DND-41 (cell line): Measurements from ENCODE around the gene RBMS3.

Experiments
- ATAC-seq: fragments of 200-7000 bp; cut with Tn5 transposase; 3 replicates; pipeline ENCODE4 v1.9.1; 2021; ENCODE audit warnings: low read depth; ENCODE audit not compliant: insufficient read depth
- DNase-seq: peaks from one replicate; pipeline ENCODE4 v3.0.0-alpha.2; 2020
- H2AFZ ChIP-seq: 2 replicates; pipeline ENCODE4 v1.6.0; 2012; ENCODE audit warnings: low read depth, low read length
- H3K27ac ChIP-seq: 2 replicates; pipeline ENCODE4 v1.5.1; 2012; ENCODE audit warnings: low read length, inconsistent platforms
- H3K27me3 ChIP-seq: fragments of 200-600 bp; sonication (generic); 2 replicates; pipeline ENCODE4 v1.6.0; 2012; ENCODE audit warnings: low read length, mild to moderate bottlenecking, inconsistent platforms; ENCODE audit not compliant: insufficient read depth, poor library complexity
- H3K36me3 ChIP-seq: 2 replicates; pipeline ENCODE4 v1.5.1; 2012; ENCODE audit warnings: low read length, inconsistent platforms; ENCODE audit not compliant: insufficient read depth
- H3K4me1 ChIP-seq: 2 replicates; pipeline ENCODE4 v1.5.1; 2012; ENCODE audit warnings: mild to moderate bottlenecking, low read length; ENCODE audit not compliant: insufficient read depth
- H3K4me2 ChIP-seq: 2 replicates; pipeline ENCODE4 v1.6.0; 2012; ENCODE audit warnings: mild to moderate bottlenecking, moderate library complexity, low read length, inconsistent platforms; ENCODE audit not compliant: insufficient read depth
- H3K4me3 ChIP-seq, 2 experiments: fragments of 200-600 bp in 1 of 2; shearing (Covaris generic) in 1 of 2; 2 replicates each; pipeline ENCODE4 v1.5.1; 2012 to 2016; ENCODE audit warnings: inconsistent platforms in 2 of 2, low read length in 2 of 2, mild to moderate bottlenecking in 2 of 2, low read depth in 1 of 2, moderate library complexity in 1 of 2
- H3K79me2 ChIP-seq: 2 replicates; pipeline ENCODE4 v1.6.0; 2012; ENCODE audit warnings: low read length, inconsistent platforms; ENCODE audit not compliant: insufficient read depth
- H3K9ac ChIP-seq: 2 replicates; pipeline ENCODE4 v1.6.0; 2012; ENCODE audit warnings: low read depth, mild to moderate bottlenecking, inconsistent platforms, low read length, moderate library complexity
- H3K9me3 ChIP-seq: 2 replicates; pipeline ENCODE4 v1.5.1; 2012; ENCODE audit warnings: low read length, moderate library complexity, mild to moderate bottlenecking, inconsistent platforms; ENCODE audit not compliant: insufficient read depth, severe bottlenecking
- H4K20me1 ChIP-seq: 2 replicates; pipeline ENCODE4 v1.6.0; 2012; ENCODE audit warnings: low read length; ENCODE audit not compliant: insufficient read depth
- CTCF ChIP-seq: IDR thresholded peaks from 2 replicates; pipeline ENCODE4 v1.5.1; 2012; ENCODE audit warnings: borderline replicate concordance, low read length, moderate library complexity, mild to moderate bottlenecking; ENCODE audit not compliant: poor library complexity, severe bottlenecking; ENCODE audit errors: extremely low read depth
- EZH2 ChIP-seq: IDR thresholded peaks from 3 replicates; pipeline ENCODE4 v1.6.1; 2012; ENCODE audit warnings: borderline replicate concordance, low read depth, mild to moderate bottlenecking, moderate library complexity, low read length, inconsistent platforms; ENCODE audit not compliant: severe bottlenecking

RBMS3 gene

GRCh38 chr3:29694783-29695182 is 413.9 kb downstream of the RBMS3 start:
- DNase-seq, result no peak
- H3K79me2 ChIP-seq, result no peaks in the 10 kb centered on the region
- H3K9me3 ChIP-seq, result no peaks in the 10 kb centered on the region
- H2AFZ ChIP-seq, result no peak overlapping the region
- H3K9ac ChIP-seq, result no peak overlapping the region
- no peak overlapping the region for H3K4me3 ChIP-seq
- no peak overlapping the region for H3K4me2 ChIP-seq
- no peaks in the 10 kb centered on the region for H3K27me3 ChIP-seq
- no peak for ATAC-seq
- H3K27ac ChIP-seq, result no peak overlapping the region
- no peaks in the 10 kb centered on the region for H3K4me1 ChIP-seq
- H3K36me3 ChIP-seq, result no peaks in the 10 kb centered on the region
- no peaks in the 10 kb centered on the region for H4K20me1 ChIP-seq
- TF ChIP-seq CTCF, result no peak
- no peak for TF ChIP-seq EZH2

- Histone ChIP-seq H3K9ac (no peak overlapping the region), H3K4me1 (no peaks in the 10 kb centered on the region), H3K27ac (no peak overlapping the region), H2AFZ (no peak overlapping the region), H3K79me2 (no peaks in the 10 kb centered on the region), H3K9me3 (no peaks in the 10 kb centered on the region), H3K36me3 (no peaks in the 10 kb centered on the region), H3K4me2 (no peak overlapping the region), H3K4me3 (no peak overlapping the region), H4K20me1 (no peaks in the 10 kb centered on the region), H3K27me3 (no peaks in the 10 kb centered on the region)
- DNase-seq (no peak), ATAC-seq (no peak)
- TF ChIP-seq EZH2, result no peak
- no peak for TF ChIP-seq CTCF
These were observed 414.3 kb downstream of the RBMS3 start for GRCh38 chr3:29695201-29695600.

GRCh38 chr3:29695643-29696198 is 414.9 kb downstream of the RBMS3 start:
- no peak for ATAC-seq
- TF ChIP-seq EZH2, result no peak
- TF ChIP-seq CTCF, result no peak
- H3K4me2 ChIP-seq, result no peak overlapping the region
- no peaks in the 10 kb centered on the region for H3K27me3 ChIP-seq
- no peak overlapping the region for H3K4me3 ChIP-seq
- H3K36me3 ChIP-seq, result no peaks in the 10 kb centered on the region
- H4K20me1 ChIP-seq, result no peaks in the 10 kb centered on the region
- H3K79me2 ChIP-seq, result no peaks in the 10 kb centered on the region
- no peaks in the 10 kb centered on the region for H3K9me3 ChIP-seq
- H3K27ac ChIP-seq, result no peak overlapping the region
- no peak overlapping the region for H3K9ac ChIP-seq
- no peaks in the 10 kb centered on the region for H3K4me1 ChIP-seq
- DNase-seq, result no peak
- H2AFZ ChIP-seq, result no peak overlapping the region

GRCh38 chr3:29696311-29696710 is 415.4 kb downstream of the RBMS3 start:
- Histone ChIP-seq H3K79me2 (no peaks in the 10 kb centered on the region), H3K27me3 (no peaks in the 10 kb centered on the region), H3K9me3 (no peaks in the 10 kb centered on the region), H2AFZ (no peak overlapping the region), H3K4me2 (no peak overlapping the region), H4K20me1 (no peaks in the 10 kb centered on the region), H3K4me1 (no peaks in the 10 kb centered on the region), H3K36me3 (no peaks in the 10 kb centered on the region), H3K9ac (no peak overlapping the region), H3K4me3 (no peak overlapping the region), H3K27ac (no peak overlapping the region)
- ATAC-seq, result no peak
- no peak for TF ChIP-seq CTCF
- TF ChIP-seq EZH2, result no peak
- DNase-seq, result no peak
